GM20431 (cell line): ENCODE data around the gene SNAPC3.
"Not testable (repeated sequence)": the region's sequence is repeated elsewhere in the genome, so short reads cannot be mapped to it uniquely, and the experiment has no call there.

ENCODE experiments used
- in situ Hi-C: fragments of 300-500 bp; cut with MseI, MboI; formaldehyde crosslinking; loops from one replicate; pipeline ENCODE4 v1.15.0; 2020; ENCODE audit warnings: low sequenced_read_pairs; ENCODE audit not compliant: unreplicated experiment

SNAPC3 gene

DNA sequence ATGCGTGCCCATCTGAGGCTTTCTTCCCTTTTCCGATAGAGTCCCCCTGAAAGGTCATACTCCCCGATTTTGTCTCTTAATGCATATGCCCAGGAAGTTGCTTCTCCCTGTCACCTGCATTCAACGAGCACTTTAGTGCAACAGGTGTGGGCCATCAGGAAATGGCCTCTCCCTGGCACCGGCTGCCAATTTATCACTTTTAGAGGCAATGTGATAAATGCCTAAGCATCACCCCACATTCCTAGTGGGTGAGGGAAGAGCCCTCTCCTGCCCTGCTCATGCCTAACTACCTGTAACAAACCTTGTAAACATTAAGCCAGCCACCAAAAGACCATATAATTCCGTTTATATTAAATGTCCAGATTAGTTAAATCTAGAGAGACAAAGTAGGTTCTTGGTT is 1.1 kb upstream of the SNAPC3 start:
- in situ Hi-C loops: no loop called here

DNA sequence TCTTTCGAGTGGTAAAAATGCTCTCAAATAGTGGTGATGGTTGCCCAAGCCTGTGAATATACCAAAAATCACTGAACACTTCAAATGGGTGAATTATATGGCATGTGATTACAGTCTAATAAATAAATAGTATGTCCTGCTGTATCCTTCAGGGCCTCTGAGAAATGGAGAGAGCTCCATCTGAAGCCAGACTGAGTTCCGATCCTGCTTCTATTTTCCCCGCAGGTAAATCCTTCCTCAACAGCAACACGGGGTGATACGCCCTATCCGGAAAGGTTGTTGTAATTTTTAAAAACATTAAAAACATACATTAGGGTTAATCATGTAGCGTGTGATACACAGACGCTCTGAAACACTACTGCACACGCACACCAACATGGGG is 695 bp upstream of the SNAPC3 start:
- in situ Hi-C loops: no loop called here

DNA sequence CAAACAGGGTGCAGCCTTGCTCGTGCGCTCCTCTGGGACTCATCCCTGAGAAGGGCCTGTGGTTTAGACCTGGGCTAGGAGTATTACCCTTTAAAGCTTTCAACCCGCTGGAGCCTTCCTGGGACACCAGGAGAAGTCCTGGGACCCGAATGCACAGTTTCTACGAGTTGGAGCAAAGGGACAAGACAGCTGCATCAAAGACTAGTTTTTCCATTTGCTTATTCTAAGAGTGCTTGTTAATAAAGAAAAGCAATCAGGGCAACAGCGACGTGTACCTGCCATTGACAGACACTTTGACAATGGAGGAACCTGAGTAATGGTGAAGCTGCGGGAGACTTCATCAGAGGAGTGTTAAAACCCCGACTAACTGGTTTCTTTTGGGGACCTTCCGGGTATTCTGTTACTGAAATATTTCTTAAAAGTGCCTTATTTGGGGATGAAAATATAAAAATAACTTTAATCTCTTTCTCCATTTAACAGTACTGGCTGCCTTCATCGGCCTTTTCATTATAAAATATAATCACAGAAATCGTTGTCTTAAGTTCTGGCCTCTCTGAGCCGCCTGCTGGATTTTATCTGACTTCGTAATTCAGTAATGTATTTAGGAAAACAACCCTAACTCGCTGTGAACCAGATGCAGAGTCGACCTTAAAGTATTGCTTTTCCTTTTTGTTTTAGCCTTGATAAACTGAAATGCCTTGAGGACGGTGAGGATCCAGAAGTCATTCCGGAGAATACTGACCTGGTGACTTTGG is 732 bp downstream of the SNAPC3 start:
- in situ Hi-C loops: no loop called here

DNA sequence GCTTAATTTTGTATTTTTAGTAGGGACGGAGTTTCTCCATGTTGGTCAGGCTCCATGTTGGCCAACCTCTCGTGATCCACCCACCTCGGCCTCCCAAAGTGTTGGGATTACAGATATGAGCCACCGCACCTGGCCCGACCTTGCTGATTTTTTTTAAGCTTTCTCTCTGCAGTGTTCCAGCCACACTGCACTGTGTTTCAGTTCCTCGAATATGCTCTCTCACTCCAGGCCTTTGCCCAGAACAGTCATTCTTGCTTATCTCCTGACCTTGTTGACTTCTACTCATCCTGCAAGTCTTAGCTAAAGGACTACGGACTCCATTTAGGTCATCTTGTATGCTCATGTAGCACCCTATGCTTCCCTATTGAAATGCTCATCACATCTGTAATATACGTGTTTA is 3.3 kb downstream of the SNAPC3 start:
- in situ Hi-C loops: no loop called here

DNA sequence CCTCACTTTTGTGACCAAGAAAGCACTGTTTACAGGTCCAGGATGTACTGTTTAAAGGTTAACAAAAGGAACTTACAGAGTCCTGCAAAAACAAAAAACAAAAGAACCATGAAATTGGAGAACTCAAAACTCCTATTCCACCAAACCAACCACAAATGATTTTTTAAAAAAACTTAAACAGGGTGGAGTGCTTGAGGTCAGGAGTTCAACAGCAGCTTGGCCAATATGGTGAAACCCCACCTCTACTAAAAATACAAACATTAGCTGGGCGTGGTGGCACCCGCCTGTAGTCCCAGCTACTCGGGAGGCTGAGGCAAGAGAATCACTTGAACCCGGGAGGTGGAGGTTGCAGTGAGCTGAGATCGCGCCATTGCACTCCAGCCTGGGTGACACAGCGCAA is 5.0 kb downstream of the SNAPC3 start:
- in situ Hi-C loops: not testable (repeated sequence)

DNA sequence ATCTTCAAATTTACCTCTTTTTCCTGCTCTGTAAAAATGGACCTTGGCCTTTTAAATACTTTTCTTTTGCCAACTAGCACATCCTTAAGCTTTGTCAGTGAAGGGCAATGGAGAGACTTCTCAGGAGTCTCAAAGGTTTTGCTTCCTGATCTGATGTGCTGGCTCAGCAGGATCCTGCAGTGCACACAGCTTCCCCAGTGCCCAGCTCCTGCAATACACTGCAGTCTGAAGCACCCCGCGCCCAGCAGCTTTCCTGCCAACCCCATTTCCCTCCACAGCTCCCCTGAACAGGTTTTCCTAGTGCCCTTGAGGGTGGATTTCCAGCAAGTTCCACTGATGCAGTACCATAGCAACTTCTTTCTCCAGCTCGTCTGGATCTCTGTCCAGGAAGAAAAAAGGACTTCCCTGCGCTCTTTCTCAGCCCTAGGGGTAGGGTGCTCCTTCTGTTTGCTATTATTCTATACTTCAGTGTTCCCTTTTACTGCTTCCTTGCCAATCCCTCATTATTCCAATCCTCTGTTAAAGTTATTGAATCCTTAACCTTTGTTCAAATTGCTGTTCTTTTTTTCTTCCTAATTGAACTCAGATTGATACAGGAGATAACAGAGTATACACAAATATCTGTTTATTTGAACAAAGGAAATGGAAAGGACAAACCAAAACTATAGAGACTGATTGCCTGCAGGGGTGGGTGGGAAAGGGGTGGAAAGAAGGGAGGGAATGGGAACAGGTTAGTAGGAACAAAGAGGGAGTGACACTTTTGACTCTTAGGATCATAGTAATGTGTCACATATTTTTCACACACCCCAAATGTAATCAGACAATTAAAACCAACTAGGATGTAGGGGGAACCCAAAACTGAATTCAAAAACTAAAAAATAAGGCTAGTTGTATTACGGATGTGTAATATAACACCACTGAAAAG is 8.5 kb downstream of the SNAPC3 start:
- in situ Hi-C loops: no loop called here

DNA sequence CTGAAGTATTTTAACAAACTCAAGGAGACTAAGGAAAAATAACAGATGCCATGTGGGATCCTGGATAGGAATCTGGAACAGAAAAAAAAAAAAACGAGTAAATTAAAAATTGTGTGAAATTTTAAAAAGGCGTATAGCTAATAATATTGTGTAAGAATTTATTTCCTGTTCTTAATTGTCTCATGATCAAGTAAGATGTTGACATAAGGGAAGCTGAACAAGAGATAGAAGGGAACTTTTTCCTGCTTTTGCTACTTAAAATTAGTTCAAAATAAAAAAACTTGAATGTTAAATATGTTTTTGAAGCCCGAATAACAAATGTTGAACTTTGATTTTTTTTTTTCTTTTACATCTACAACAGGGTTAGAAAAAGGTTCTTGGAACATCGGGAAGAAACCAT is 10.5 kb downstream of the SNAPC3 start:
- in situ Hi-C loops: no loop called here

DNA sequence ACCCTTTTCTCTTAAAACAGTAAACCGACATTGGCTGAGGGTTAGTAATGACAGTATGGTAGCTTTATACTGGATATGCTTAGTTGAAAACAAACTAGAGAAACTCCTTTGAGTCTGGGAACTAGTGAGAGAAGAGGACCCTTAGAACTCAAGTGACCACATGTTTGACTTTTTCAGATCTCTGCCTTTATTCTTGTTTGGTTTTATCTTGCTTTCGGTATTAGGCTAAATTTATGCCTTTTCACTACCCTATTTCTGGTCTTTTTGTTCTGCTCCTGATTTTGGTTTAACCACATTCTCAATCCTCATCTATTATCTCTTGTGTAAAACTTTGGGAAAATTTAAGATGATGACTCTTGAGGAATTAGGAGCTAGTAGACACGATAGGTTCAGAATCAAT is 11.0 kb downstream of the SNAPC3 start:
- in situ Hi-C loops: no loop called here

DNA sequence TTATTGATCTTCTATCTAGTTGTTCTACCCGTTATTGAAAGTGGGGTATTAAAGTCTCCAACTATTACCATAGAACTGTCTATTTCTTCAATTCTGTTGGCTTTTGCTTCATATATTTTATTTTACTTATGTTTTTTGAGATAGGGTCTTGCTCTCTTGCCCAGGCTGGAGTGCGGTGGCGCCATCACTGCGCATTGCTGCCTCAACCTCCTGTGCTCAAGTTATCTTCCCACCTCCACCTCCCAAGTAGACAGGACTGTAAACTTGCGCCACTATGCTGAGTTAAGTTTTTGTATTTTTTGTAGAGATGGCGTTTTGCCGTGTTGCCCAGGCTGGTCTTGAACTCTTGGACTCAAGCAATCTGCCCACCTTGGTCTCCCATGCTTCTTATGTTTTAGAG is 16.2 kb downstream of the SNAPC3 start:
- in situ Hi-C loops: no loop called here

DNA sequence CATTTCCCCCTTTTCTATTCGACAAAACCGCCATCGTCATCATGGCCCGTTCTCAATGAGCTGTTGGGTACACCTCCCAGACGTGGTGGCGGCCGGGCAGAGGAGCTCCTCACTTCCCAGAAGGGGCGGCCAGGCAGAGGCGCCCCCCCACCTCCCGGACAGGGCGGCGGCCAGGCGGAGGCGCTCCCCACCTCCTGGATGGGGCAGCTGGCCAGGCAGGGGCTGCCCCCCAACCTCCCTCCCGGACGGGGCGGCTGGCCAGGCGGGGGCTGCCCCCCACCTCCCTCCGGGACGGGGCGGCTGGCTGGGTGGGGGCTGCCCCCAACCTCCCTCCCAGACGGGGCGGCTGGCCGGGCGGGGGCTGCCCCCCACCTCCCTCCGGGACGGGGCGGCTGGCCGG is 19.2 kb downstream of the SNAPC3 start:
- in situ Hi-C loops: not testable (repeated sequence)

DNA sequence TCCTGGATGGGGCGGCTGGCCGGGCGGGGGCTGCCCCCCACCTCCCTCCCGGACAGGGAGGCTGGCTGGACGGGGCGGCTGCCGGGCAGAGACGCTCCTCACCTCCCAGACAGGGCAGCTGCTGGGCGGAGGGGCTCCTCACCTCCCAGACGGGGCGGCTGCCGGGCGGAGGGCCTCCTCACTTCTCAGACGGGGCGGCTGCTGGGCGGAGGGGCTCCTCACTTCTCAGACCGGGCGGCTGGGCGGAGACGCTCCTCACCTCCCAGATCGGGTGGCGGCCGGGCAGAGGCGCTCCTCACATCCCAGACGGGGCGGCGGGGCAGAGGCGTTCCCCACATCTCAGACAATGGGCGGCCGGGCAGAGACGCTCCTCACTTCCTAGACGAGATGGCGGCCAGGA is 19.6 kb downstream of the SNAPC3 start:
- in situ Hi-C loops: not testable (repeated sequence)

DNA sequence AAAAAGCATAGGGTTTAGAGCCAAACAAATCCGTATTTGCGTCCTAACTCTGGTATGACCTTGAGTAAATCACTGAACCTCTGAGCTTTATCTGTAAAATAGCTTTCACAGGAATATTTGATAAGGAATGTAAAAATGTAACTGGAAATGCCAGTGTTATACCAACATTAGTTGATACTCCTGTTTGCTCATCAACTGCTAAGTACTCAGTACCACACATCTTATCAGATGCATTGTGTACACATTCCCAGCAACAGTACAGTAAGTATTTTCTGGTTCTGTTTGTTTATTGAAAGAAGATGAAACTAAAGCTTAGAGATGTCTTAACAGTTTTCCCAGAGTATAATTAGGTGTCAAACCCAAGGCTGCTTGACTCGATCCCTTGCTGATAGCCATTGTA is 21.5 kb downstream of the SNAPC3 start:
- in situ Hi-C loops: no loop called here

DNA sequence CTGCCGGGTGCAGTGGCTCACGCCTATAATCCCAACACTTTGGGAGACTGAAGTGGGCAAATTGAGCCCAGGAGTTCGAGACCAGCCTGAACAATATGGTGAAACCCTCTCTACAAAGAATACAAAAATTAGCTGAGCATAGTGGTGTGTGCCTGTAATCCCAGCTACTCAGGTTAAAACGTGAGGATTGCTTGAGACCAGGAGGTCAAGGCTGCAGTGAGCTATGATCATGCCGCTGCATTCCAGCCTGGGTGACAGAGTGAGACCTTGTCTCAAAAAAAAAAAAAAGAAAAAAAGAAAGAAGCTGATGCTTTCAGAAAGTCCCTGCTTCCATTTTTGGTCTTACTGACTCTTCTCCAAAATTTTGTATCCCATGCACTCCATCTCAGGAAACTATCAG is 31.3 kb downstream of the SNAPC3 start:
- in situ Hi-C loops: no loop called here

DNA sequence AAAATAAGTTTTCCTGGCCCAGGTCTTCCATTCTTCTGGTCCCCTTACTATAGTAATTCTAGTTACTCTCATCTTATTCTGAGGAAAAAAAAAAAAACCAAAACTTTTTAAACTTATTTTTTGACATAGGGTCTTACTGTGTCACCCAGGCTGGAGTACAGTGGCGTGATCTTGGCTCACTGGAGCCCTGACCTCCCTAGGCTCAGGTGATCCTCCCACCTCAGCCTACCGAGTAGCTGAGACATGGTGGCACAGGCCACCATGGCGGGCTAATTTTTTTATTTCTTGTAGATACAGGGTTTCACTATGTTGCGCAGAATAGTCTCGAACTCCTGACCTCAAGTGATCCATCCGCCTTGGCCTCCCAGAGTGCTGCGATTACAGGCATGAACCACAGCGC is 38.4 kb downstream of the SNAPC3 start:
- in situ Hi-C loops: no loop called here

DNA sequence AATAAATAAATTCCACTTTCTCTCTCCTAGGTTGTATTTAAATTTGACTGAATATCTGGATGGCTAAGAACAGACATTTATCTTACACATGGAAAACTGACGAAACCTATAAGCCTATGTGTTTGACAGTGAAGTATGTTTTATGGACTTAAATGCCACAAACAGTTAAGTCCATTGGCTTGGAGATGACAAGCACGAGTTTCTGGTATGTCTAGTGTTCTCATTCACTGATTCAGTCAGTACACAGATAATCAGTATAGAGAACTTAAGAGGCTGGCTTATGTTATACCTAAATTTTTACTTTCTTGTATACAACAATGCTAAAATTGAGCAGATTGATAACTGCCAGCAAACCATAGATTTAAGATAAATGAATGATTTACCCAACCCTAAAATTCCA is 38.9 kb downstream of the SNAPC3 start:
- in situ Hi-C loops: no loop called here

DNA sequence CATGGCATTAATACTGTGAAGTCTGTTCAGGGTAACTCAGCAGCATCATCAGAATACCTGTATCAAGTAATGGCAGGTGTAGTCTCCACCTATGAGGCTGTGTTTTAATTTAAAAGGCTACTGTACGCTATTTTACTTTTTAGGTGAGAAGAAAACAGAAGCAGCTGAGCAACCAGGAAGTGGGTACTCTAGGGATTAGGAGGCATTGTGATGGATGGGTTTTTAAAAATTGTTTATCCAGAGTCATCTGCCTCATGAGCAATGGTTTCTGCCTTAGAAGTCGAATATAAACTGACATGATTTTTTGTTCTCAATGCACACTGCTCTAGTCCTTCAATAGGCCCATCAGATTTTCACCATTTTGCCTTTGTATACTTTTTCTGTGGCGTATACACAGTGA is 45.5 kb downstream of the SNAPC3 start:
- in situ Hi-C loops: no loop called here

DNA sequence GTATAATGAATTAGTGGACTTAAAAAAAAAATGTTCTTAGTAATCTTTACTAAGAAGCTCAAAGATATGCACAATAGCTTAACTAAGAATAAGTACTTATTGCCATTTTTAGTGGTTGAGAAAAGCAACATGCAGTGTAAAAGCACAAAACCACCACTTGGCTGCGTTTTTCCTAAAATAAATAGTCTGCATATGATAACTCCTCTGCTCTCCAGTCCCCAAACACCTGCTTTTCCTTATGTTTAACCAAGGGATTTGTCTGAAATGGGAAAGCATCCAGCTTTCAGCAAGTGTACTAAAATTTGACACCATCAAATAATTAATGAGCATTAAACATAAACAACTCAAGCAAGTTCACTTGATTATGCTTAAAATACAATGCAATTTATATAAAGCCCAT is 46.7 kb downstream of the SNAPC3 start:
- in situ Hi-C loops: no loop called here

DNA sequence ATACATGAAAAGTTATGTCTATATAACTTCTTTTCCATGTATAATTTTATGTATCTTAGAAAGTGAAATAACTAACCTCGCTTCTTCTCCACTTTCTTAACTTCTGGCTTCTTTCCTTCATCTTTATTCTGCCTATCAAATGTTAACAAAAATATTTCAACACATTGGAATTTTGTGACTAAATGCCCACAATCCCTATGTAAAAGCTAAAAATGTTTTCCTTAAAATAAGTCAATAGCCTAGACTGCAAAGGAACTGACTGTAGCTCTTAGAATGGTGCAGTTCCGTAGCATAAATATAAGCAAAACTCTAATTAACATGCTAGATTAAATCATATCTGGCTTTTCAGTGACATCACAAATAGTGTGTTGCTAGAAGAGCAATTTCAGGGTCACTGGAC is 47.2 kb downstream of the SNAPC3 start:
- in situ Hi-C loops: no loop called here

DNA sequence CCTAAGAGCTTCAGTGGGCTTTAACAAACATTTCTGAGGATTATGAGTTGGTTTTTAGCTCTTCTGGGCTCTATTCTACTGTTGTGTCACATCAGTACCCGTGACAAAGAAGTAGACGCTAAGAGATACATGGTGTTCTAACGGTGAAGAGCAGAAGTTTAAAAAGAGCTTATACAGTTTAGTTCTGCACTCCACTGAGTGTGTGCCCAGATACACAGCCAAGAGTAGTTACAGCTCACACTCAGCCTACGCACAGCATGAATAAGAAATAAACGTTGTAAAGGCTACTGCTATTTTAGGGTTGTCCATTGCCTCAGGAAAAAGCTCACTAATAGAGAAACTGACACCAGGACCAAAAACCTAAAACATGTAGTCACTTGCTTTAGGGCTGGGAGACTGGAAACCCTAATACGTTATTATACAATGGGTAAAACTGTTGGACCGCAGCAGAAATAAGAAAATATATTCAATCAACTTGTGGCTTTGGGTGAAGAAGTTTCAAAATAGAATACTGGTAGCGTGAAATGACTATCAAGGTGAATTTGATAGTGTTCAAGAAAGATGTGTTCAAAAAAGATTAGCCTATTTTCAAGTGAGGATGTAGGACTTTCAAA is 53.4 kb downstream of the SNAPC3 start:
- in situ Hi-C loops: no loop called here

DNA sequence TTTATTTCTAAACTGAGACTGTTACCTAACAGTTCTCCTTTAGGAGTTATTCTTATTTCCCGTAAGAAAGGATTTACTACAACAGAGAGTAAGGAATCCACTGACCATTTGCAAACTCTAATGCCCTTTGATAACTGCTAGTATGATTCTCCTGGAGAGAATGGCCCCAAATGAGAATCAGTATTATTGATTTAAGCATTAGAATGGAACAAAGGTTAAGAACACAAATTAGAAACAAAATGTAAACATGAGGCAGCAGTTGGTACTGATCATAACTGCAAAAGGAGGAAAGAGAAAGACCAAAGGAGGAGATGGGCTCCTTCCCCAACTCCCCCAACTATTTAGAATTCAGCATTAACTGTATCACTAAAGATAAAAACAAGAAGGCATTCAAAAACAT is 57.4 kb downstream of the SNAPC3 start:
- in situ Hi-C loops: no loop called here

DNA sequence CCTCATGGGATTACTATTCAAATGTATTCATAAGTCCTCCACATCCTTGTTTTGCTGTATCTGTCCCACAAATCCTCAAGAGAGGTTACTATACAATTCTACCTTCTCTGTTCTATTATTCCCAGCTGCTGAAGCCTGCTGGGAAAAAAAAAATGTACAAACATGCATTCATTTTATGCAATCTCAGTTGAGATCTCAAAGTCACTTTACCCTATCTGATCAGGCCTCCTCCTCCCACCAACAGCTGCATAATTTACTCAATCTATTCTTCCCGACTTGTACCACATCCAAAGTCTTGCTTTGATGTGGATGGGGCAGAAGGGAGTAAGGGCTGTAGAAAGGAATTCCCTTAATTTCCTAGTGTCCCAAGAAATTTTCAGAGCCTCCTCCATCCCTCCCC is 59.5 kb downstream of the SNAPC3 start:
- in situ Hi-C loops: no loop called here
